HTERT RPE-1 (cell line): ENCODE measurements around the gene LAG3.

Source experiments
- in situ Hi-C: fragments of 300-500 bp; cut with MboI; formaldehyde crosslinking; loops from 4 replicates; pipeline ENCODE4 v1.14.3; 2020; ENCODE audit warnings: low sequenced_read_pairs

Gene LAG3

GRCh38 chr12:6771091-6771495 is 1.2 kb upstream of the LAG3 start:
- in situ Hi-C loops: no loop called here

GRCh38 chr12:6771509-6772330 is 600 bp upstream of the LAG3 start:
- in situ Hi-C loops: no loop called here

GRCh38 chr12:6772726-6773589 is 638 bp downstream of the LAG3 start:
- in situ Hi-C loops: no loop called here

GRCh38 chr12:6773590-6774351 is 1.5 kb downstream of the LAG3 start:
- in situ Hi-C loops: no loop called here

GRCh38 chr12:6774499-6775062 is 2.3 kb downstream of the LAG3 start:
- in situ Hi-C loops: no loop called here

GRCh38 chr12:6775185-6776174 is 3.2 kb downstream of the LAG3 start:
- in situ Hi-C loops: no loop called here

GRCh38 chr12:6777386-6777785 is 5.1 kb downstream of the LAG3 start:
- in situ Hi-C loops: no loop called here

- in situ Hi-C loops: no loop called here
These were observed 5.9 kb downstream of the LAG3 start for GRCh38 chr12:6778217-6778573.

- in situ Hi-C loops: no loop called here
These were observed 6.5 kb downstream of the LAG3 start for GRCh38 chr12:6778574-6779550.

GRCh38 chr12:6779708-6780432 is 7.5 kb downstream of the LAG3 start:
- in situ Hi-C loops: no loop called here

- in situ Hi-C loops: no loop called here
These were observed 8.3 kb downstream of the LAG3 start for GRCh38 chr12:6780573-6780972.

- in situ Hi-C loops: no loop called here
These were observed 9.8 kb downstream of the LAG3 start for GRCh38 chr12:6782119-6782518.

- in situ Hi-C loops: no loop called here
These were observed 10.7 kb downstream of the LAG3 start for GRCh38 chr12:6782850-6783566.

- in situ Hi-C loops: no loop called here
These were observed 11.5 kb downstream of the LAG3 start for GRCh38 chr12:6783828-6784227.

- in situ Hi-C loops: no loop called here
These were observed 12.0 kb downstream of the LAG3 start for GRCh38 chr12:6784296-6784695.

- in situ Hi-C loops: no loop called here
These were observed 12.4 kb downstream of the LAG3 start for GRCh38 chr12:6784761-6785160.

GRCh38 chr12:6786416-6787094 is 14.2 kb downstream of the LAG3 start:
- in situ Hi-C loops: no loop called here
